Large intestine (tissue), 3 donors: ENCODE measurements around the gene CBFA2T3. TPM values are rescaled to one million over a fixed set of nuclear protein-coding genes. Genes with fewer than 3 reads are reported as not detected.

Experiments
- DNase-seq, 2 donors: peaks; one replicate each; pipeline versions ENCODE4 v3.0.0 to v3.0.0-alpha.2; 2013
- H3K27ac ChIP-seq: one replicate; pipeline ENCODE4 v1.5.1; 2013; ENCODE audit warnings: low read length
- H3K27me3 ChIP-seq: 2 replicates; pipeline ENCODE4 v1.6.1; 2013; ENCODE audit warnings: low read length; ENCODE audit not compliant: control insufficient read depth, insufficient read depth
- H3K36me3 ChIP-seq: 2 replicates; pipeline ENCODE4 v1.6.1; 2013; ENCODE audit warnings: low read length; ENCODE audit not compliant: control insufficient read depth, insufficient read depth
- H3K4me1 ChIP-seq: one replicate; pipeline ENCODE4 v1.6.1; 2013; ENCODE audit warnings: low read length; ENCODE audit not compliant: control insufficient read depth, insufficient read depth
- H3K4me3 ChIP-seq: one replicate; pipeline ENCODE4 v1.5.1; 2013; ENCODE audit warnings: low read length
- H3K9me3 ChIP-seq: one replicate; pipeline ENCODE4 v1.6.1; 2013; ENCODE audit warnings: mild to moderate bottlenecking, low read depth, low read length, moderate library complexity; ENCODE audit not compliant: control insufficient read depth
- WGBS: methylation state at CpG from one replicate; pipeline ENCODE4 v1.1.5; 2013; ENCODE audit warnings: low lambda C conversion rate; ENCODE audit not compliant: insufficient coverage; 5-methylcytosine and 5-hydroxymethylcytosine counted together
- polyA plus RNA-seq: library from polyadenylated mRNA; unstranded; fragments of 120-200 nt; gene quantifications from one replicate; pipeline ENCODE4 v1.2.1, GENCODE V29; 2013

CBFA2T3 gene
- polyA plus RNA-seq, 1 donor, result 7.4 TPM

DNA sequence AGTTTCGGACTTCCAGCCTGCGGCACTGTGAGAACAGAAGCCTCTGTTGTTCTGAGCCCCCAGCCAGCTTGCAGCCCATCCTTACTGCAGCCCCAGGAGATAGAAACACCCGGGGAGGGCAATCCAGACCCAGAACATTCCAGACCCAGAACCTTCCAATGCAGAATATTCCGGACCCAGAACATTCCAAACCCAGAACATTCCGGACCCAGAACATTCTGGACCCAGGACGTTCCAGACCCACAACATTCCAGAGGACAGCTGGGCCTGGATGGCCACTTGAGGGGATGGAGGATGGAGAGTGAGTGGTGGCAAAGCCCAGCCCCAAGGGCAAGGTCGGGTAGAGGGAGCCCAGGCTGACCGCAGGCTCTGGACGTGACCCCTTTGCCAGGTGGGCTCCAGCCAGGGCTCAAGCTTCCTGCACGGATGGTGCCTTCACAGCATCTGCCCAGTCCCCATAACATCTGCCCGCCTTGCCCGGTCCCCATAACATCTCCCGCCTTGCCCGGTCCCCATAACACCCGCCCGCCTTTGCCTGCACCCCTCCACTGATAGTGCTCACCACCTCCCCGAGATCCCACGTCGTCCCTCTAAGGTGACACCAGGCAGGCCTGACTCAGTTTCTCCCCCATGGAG, 3.5 kb downstream of the CBFA2T3 start:
- no peaks in the 10 kb centered on the region for H3K9me3 ChIP-seq
- H3K36me3 ChIP-seq, result no peaks in the 10 kb centered on the region
- no CpG with 5 or more reads among the region's 19 CpGs for WGBS
- DNase-seq, result no peak
- no peak overlapping the region for H3K27ac ChIP-seq
- peaks cover 24% of the 10 kb centered on the region for H3K27me3 ChIP-seq
- no peak overlapping the region for H3K4me3 ChIP-seq
- peaks cover 3% of the 10 kb centered on the region for H3K4me1 ChIP-seq

DNA sequence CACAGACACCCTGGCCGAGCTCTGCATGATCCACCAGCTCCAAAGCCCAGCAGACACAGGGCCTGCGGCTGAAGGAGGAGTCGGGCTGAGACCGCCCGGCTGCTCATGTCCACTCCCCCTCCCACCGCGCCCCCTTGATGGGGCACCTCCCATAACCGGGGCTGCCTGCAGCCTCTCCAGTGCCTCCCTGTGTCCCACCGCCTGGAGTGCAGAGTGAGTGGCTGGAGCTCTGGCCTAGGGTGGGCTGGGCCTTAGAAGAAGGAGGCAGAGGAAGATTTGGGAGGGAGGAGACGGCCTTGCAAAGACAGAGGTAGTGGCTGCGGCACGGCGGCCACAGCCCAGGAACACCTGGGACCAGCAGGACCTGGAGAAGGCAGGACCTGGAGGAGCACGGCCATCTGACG, 4.0 kb downstream of the CBFA2T3 start:
- Histone ChIP-seq H3K4me1 (peaks cover 3% of the 10 kb centered on the region), H3K27me3 (peaks cover 24% of the 10 kb centered on the region)
- no peak for DNase-seq

GRCh38 chr16:88972349-88972748, 4.7 kb downstream of the CBFA2T3 start:
- WGBS, result no CpG with 5 or more reads among the region's 6 CpGs
- no peaks in the 10 kb centered on the region for H3K9me3 ChIP-seq
- H3K36me3 ChIP-seq, result no peaks in the 10 kb centered on the region
- H3K27me3 ChIP-seq, result peaks cover 25% of the 10 kb centered on the region
- peaks cover 3% of the 10 kb centered on the region for H3K4me1 ChIP-seq
- no peak overlapping the region for H3K4me3 ChIP-seq
- no peak for DNase-seq
- H3K27ac ChIP-seq, result no peak overlapping the region

More for the DNA sequence above, 4.0 kb downstream of the CBFA2T3 start:
- WGBS, result no CpG with 5 or more reads among the region's 15 CpGs
- Histone ChIP-seq H3K27ac (no peak overlapping the region), H3K4me3 (no peak overlapping the region), H3K36me3 (no peaks in the 10 kb centered on the region), H3K9me3 (no peaks in the 10 kb centered on the region)

DNA sequence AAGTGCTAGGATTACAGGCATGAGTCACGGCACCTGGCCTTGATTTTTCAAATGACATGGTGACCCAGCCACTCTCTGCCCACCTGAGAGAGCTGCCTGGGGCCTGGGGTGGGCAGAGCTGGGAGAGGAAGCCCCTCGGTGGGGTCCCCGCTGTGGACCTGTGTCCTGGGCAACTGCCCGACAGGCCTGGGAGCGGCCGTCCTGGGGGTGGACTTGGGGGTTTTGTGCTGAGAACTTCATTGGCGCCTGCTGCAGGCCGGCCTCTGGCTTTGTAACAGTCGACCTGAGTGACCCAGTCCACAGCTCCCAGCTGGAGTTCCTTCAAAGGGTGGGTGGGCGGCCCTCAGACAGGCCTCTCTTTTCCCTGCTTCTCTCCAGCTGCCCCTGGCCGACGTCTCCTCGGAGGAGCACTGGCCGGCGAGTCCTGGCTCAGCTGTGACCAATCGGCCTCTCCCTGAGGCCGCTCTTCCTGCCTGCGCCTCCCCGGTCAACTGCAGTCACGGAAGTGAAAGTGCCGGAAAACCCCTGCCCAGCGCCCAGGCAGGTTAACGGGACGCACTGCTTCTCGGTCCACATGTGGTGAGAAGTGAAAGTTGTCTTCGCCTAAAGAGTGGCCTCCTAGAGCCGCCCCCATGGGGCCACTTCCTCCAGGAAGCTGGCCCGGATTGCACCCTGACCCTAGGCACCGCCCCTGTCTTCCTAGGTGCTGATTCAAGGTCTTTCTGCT, 5.5 kb downstream of the CBFA2T3 start:
- H3K27me3 ChIP-seq, result peaks cover 28% of the 10 kb centered on the region
- no peaks in the 10 kb centered on the region for H3K4me1 ChIP-seq
- no CpG with 5 or more reads among the region's 29 CpGs for WGBS
- no peak overlapping the region for H3K4me3 ChIP-seq
- H3K36me3 ChIP-seq, result no peaks in the 10 kb centered on the region
- DNase-seq, result no peak
- no peaks in the 10 kb centered on the region for H3K9me3 ChIP-seq
- no peak overlapping the region for H3K27ac ChIP-seq

DNA sequence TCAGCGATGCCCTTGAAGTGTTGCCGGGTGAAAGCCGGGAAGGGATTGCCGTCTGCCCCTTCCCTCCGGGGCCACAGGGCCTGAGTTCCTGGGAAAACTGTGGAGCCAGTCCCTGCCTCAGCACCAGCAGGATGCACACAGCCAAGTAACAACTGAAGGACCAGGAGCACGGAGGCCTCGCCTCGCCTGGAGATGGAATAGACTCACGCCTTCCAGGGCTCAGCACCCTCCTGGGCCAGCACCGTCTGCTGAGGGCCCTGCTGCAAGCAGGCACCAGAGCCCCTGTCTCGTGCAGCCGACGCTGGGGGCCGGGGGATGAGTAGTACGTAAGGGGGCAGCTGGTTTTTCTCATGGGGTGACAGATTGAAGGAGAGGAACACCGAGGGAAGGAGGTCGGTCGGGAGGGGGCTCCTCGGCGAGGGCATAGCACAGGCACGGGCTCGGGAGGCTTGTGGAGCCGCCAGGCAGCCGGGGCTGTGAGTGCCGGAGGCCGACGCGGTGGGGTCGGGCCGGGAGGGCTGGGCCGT, 6.4 kb downstream of the CBFA2T3 start:
- H3K27ac ChIP-seq, result no peak overlapping the region

DNA sequence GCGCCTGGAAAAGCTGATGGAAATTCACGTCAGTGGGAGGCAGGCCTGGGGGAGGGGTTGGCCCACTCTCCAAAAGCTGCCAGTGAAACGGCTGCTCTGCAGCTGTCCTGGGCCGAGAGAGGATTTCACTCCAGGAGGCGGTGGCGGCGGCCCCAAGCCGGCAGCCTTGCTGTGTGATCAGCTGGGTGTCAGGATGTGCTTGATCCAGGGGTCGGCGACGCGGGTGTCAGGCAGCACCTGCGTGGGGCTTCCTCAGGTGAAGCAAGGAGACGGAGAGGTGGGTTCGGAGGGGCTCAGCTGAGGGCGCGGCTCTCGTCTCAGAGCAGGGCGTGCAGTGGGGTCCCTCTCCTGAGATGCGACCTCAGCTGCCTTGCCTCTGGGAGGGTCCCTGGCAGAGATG, 7.0 kb downstream of the CBFA2T3 start:
- no peaks in the 10 kb centered on the region for H3K36me3 ChIP-seq
- no CpG with 5 or more reads among the region's 20 CpGs for WGBS
- no peak overlapping the region for H3K27ac ChIP-seq
- no peaks in the 10 kb centered on the region for H3K4me1 ChIP-seq
- peaks cover 28% of the 10 kb centered on the region for H3K27me3 ChIP-seq
- no peak for DNase-seq
- H3K4me3 ChIP-seq, result no peak overlapping the region
- no peaks in the 10 kb centered on the region for H3K9me3 ChIP-seq

More for the DNA sequence above, 6.4 kb downstream of the CBFA2T3 start:
- no peak for DNase-seq
- Histone ChIP-seq H3K4me3 (no peak overlapping the region), H3K4me1 (no peaks in the 10 kb centered on the region), H3K9me3 (no peaks in the 10 kb centered on the region), H3K36me3 (no peaks in the 10 kb centered on the region), H3K27me3 (peaks cover 28% of the 10 kb centered on the region)
- WGBS, result no CpG with 5 or more reads among the region's 31 CpGs

GRCh38 chr16:88969361-88969831, 7.6 kb downstream of the CBFA2T3 start:
- no peaks in the 10 kb centered on the region for H3K9me3 ChIP-seq
- no peak overlapping the region for H3K4me3 ChIP-seq
- no peaks in the 10 kb centered on the region for H3K36me3 ChIP-seq
- H3K27me3 ChIP-seq, result peaks cover 28% of the 10 kb centered on the region
- WGBS, result no CpG with 5 or more reads among the region's 22 CpGs
- DNase-seq, result no peak
- H3K27ac ChIP-seq, result no peak overlapping the region
- no peaks in the 10 kb centered on the region for H3K4me1 ChIP-seq

DNA sequence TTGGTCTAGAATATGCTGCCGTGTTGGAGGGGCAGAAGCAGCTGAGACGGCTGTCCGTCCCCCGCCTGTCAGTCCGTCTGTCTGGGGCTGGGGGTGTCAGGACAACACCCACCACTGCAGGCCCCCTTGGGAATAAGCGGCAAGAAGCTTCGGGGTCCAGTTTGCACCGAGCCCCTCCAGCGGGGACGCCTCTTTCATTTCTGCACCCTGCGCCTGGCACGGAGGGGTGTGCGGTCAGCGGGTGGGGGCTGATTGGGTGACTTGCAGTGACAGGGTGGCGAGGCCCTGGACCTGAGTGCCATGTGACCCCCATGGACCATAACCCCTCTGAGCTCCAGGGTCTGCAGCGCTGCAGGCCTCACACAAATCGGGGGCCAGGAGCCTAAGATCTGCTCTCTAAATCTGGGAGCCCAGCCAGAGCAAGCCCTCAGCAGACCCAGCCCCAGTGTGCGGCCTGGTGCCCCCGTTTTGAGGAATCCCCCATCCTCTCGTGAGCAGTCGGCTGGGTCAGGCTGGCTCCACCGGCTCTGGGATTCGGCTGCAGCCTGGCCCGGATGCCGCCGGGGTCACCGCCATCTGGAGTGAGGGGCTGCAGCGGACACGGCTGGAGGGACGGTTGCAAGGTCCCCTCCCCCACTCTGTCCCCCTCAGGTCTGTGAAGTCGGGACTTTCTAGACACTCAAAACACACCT, 8.3 kb downstream of the CBFA2T3 start:
- no CpG with 5 or more reads among the region's 31 CpGs for WGBS
- no peak for DNase-seq
- Histone ChIP-seq H3K4me1 (no peaks in the 10 kb centered on the region), H3K4me3 (no peak overlapping the region), H3K27me3 (peaks cover 28% of the 10 kb centered on the region), H3K27ac (no peak overlapping the region), H3K36me3 (no peaks in the 10 kb centered on the region), H3K9me3 (no peaks in the 10 kb centered on the region)

- no peak for DNase-seq
Measured at GRCh38 chr16:88967830-88968588, 9.0 kb downstream of the CBFA2T3 start.

More at GRCh38 chr16:88967830-88968588, 9.0 kb downstream of the CBFA2T3 start:
- H3K27ac ChIP-seq, result no peak overlapping the region
- WGBS, result no CpG with 5 or more reads among the region's 29 CpGs
- no peak overlapping the region for H3K4me3 ChIP-seq
- H3K9me3 ChIP-seq, result no peaks in the 10 kb centered on the region
- no peaks in the 10 kb centered on the region for H3K36me3 ChIP-seq
- peaks cover 26% of the 10 kb centered on the region for H3K27me3 ChIP-seq
- no peaks in the 10 kb centered on the region for H3K4me1 ChIP-seq
